H9 (cell line): ENCODE results near the gene ABR. TPM values are rescaled to one million over a fixed set of nuclear protein-coding genes. Genes with fewer than 3 reads are reported as not detected.

Experiments
- DNase-seq: peaks from one replicate; pipeline ENCODE4 v3.0.0-alpha.2; 2017
- H2AFZ ChIP-seq: one replicate; pipeline ENCODE4 v1.6.1; 2013; ENCODE audit warnings: mild to moderate bottlenecking, low read length, control low read depth, moderate library complexity
- H2AK5ac ChIP-seq: 2 replicates; pipeline ENCODE4 v1.6.1; 2013; ENCODE audit warnings: low read length, control low read depth, mixed read lengths; ENCODE audit not compliant: insufficient read length
- H2BK120ac ChIP-seq: one replicate; pipeline ENCODE4 v1.6.1; 2013; ENCODE audit warnings: low read depth, mild to moderate bottlenecking, low read length, control low read depth, inconsistent platforms; ENCODE audit not compliant: poor library complexity, severe bottlenecking
- H2BK12ac ChIP-seq: 2 replicates; pipeline ENCODE4 v1.6.1; 2013; ENCODE audit warnings: low read length, control low read depth, mixed read lengths, low read depth; ENCODE audit not compliant: insufficient read length
- H2BK15ac ChIP-seq: 2 replicates; pipeline ENCODE4 v1.6.1; 2013; ENCODE audit warnings: low read depth, low read length, control low read depth
- H2BK20ac ChIP-seq: one replicate; pipeline ENCODE4 v1.6.1; 2013; ENCODE audit warnings: low read depth, mild to moderate bottlenecking, low read length, control low read depth, inconsistent platforms; ENCODE audit not compliant: poor library complexity, severe bottlenecking
- H2BK5ac ChIP-seq: 2 replicates; pipeline ENCODE4 v1.6.1; 2013; ENCODE audit warnings: low read length, control low read depth, mixed read lengths; ENCODE audit not compliant: insufficient read length
- H3K14ac ChIP-seq: 2 replicates; pipeline ENCODE4 v1.6.1; 2013; ENCODE audit warnings: low read length, control low read depth; ENCODE audit not compliant: insufficient read depth
- H3K18ac ChIP-seq: 2 replicates; pipeline ENCODE4 v1.6.1; 2013; ENCODE audit warnings: low read depth, mild to moderate bottlenecking, mixed read lengths, low read length, control low read depth; ENCODE audit not compliant: insufficient read length
- H3K23ac ChIP-seq: 2 replicates; pipeline ENCODE4 v1.6.1; 2013; ENCODE audit warnings: low read length, control low read depth, mixed read lengths, low read depth; ENCODE audit not compliant: insufficient read length
- H3K23me2 ChIP-seq: 2 replicates; pipeline ENCODE4 v1.6.1; 2013; ENCODE audit warnings: low read depth, mild to moderate bottlenecking, mixed read lengths, low read length, control low read depth; ENCODE audit not compliant: insufficient read length, poor library complexity, severe bottlenecking
- H3K27ac ChIP-seq: 2 replicates; pipeline ENCODE4 v1.5.1; 2013; ENCODE audit warnings: low read length, control low read depth, mixed read lengths, low read depth; ENCODE audit not compliant: insufficient read length
- H3K27me3 ChIP-seq: 2 replicates; pipeline ENCODE4 v1.6.1; 2013; ENCODE audit warnings: low read length, control low read depth, inconsistent platforms; ENCODE audit not compliant: insufficient read depth
- H3K4ac ChIP-seq: 2 replicates; pipeline ENCODE4 v1.6.1; 2013; ENCODE audit warnings: low read depth, mild to moderate bottlenecking, control low read depth, inconsistent platforms, low read length, moderate library complexity
- H3K4me1 ChIP-seq: 2 replicates; pipeline ENCODE4 v1.6.1; 2013; ENCODE audit warnings: low read length, control low read depth, inconsistent platforms; ENCODE audit not compliant: insufficient read depth
- H3K4me2 ChIP-seq: 2 replicates; pipeline ENCODE4 v1.6.1; 2013; ENCODE audit warnings: low read length, control low read depth, mixed read lengths; ENCODE audit not compliant: insufficient read length, insufficient read depth
- H3K56ac ChIP-seq: 2 replicates; pipeline ENCODE4 v1.6.1; 2013; ENCODE audit warnings: low read depth, mild to moderate bottlenecking, mixed read lengths, low read length, control low read depth; ENCODE audit not compliant: insufficient read length
- H3K79me1 ChIP-seq: 2 replicates; pipeline ENCODE4 v1.6.1; 2013; ENCODE audit warnings: low read depth, mild to moderate bottlenecking, moderate library complexity, low read length, control low read depth, inconsistent platforms; ENCODE audit not compliant: insufficient read depth, poor library complexity, severe bottlenecking
- H3K79me2 ChIP-seq: 2 replicates; pipeline ENCODE4 v1.6.1; 2013; ENCODE audit warnings: low read length, control low read depth, inconsistent platforms; ENCODE audit not compliant: insufficient read depth
- H3K9ac ChIP-seq: 2 replicates; pipeline ENCODE4 v1.6.1; 2013; ENCODE audit warnings: low read length, control low read depth, mixed read lengths; ENCODE audit not compliant: insufficient read length; ENCODE audit errors: extremely low read depth
- H3K9me3 ChIP-seq: one replicate; pipeline ENCODE4 v1.6.1; 2013; ENCODE audit warnings: low read depth, low read length, inconsistent platforms; ENCODE audit not compliant: control insufficient read depth
- H3T11ph ChIP-seq: one replicate; pipeline ENCODE4 v1.6.1; 2013; ENCODE audit warnings: mild to moderate bottlenecking, low read length, control low read depth, inconsistent platforms
- H4K20me1 ChIP-seq: one replicate; pipeline ENCODE4 v1.6.1; 2013; ENCODE audit not compliant: control insufficient read depth, insufficient read length, insufficient read depth
- H4K5ac ChIP-seq: 2 replicates; pipeline ENCODE4 v1.6.1; 2013; ENCODE audit warnings: low read depth, mild to moderate bottlenecking, mixed read lengths, low read length, control low read depth; ENCODE audit not compliant: insufficient read length
- H4K8ac ChIP-seq: replicated peaks from 2 replicates; pipeline ENCODE4 v1.6.1; 2013; ENCODE audit warnings: low read length, control low read depth, mixed read lengths, low read depth; ENCODE audit not compliant: insufficient read length
- H4K91ac ChIP-seq: 2 replicates; pipeline ENCODE4 v1.6.1; 2013; ENCODE audit warnings: low read depth, mild to moderate bottlenecking, moderate library complexity, mixed read lengths, low read length, control low read depth; ENCODE audit not compliant: insufficient read length
- H3K27ac Mint-ChIP-seq, 3 experiments: 2 replicates in 2 of 3; 3 replicates in 1 of 3; pipeline ENCODE4 v1.8.0; 2020 to 2021; ENCODE audit warnings: mixed read lengths in 3 of 3, mild to moderate bottlenecking in 1 of 3, moderate library complexity in 1 of 3
- H3K27me3 Mint-ChIP-seq: 2 replicates; pipeline ENCODE4 v1.8.0; 2021; ENCODE audit warnings: low read depth, mild to moderate bottlenecking, moderate library complexity, mixed read lengths
- H3K36me3 Mint-ChIP-seq, 3 experiments: 2 replicates in 2 of 3; 3 replicates in 1 of 3; pipeline ENCODE4 v1.8.0; 2020 to 2021; ENCODE audit warnings: low read depth in 3 of 3, mixed read lengths in 3 of 3; ENCODE audit not compliant: insufficient read depth in 1 of 3
- H3K4me1 Mint-ChIP-seq, 2 experiments: 2 replicates each; pipeline ENCODE4 v1.8.0; 2020; ENCODE audit warnings: mixed read lengths in 2 of 2
- H3K4me3 Mint-ChIP-seq, 2 experiments: 2 replicates in 1 of 2; 3 replicates in 1 of 2; pipeline ENCODE4 v1.8.0; 2020 to 2021; ENCODE audit warnings: mild to moderate bottlenecking in 2 of 2, mixed read lengths in 2 of 2, moderate library complexity in 1 of 2
- H3K9me3 Mint-ChIP-seq, 2 experiments: 2 replicates in 1 of 2; 3 replicates in 1 of 2; pipeline ENCODE4 v1.8.0; 2020; ENCODE audit warnings: mild to moderate bottlenecking in 2 of 2, mixed read lengths in 2 of 2, moderate library complexity in 1 of 2
- CTCF ChIP-seq: fragments of 200-600 bp; sonication (generic); conservative IDR thresholded peaks from 3 replicates; pipeline ENCODE4 v1.8.0; 2021; ENCODE audit warnings: antibody characterized with exemption, mild to moderate bottlenecking
- WGBS: extraction: QIAGEN DNeasy Blood & Tissue Kit; methylation state at CpG from one replicate; pipeline ENCODE4 v1.1.7; 2013; ENCODE audit warnings: missing lambda C conversion rate, low lambda C conversion rate, mixed read lengths; ENCODE audit not compliant: insufficient read length; ENCODE audit errors: extremely low coverage; 5-methylcytosine and 5-hydroxymethylcytosine counted together
- total RNA-seq: library from RNA; stranded (reverse); gene quantifications from 2 replicates; pipeline ENCODE4 v1.2.1, GENCODE V29; 2021

ABR gene
- total RNA-seq, 1 experiment from 2014 or later = 34.7 TPM

- H2BK5ac ChIP-seq = no peak overlapping the region
- Mint-ChIP-seq H3K9me3 (no peaks in the 10 kb centered on the region), H3K4me3 (no peak overlapping the region), H3K4me1 (peaks cover 17% of the 10 kb centered on the region in 2 experiments), H3K27me3 (no peaks in the 10 kb centered on the region; the same call in 1 of the 2 replicates), H3K27ac (peak overlapping the region in 1 of 3 experiments; percentile 64; a peak in 1 of 7 replicates), H3K36me3 (peaks cover 14 to 53% (median 40%) of the 10 kb centered on the region in 3 experiments; a peak in 6 of 7 replicates)
- no peak overlapping the region for H2BK12ac ChIP-seq
- H3K14ac ChIP-seq = no peak overlapping the region
- no peak overlapping the region for H2BK20ac ChIP-seq
- H4K5ac ChIP-seq = no peak overlapping the region
- H3T11ph ChIP-seq = no peak overlapping the region
- no peak overlapping the region for H2BK15ac ChIP-seq
- H3K4me2 ChIP-seq = no peak overlapping the region
- no peak for TF ChIP-seq CTCF
- H3K9ac ChIP-seq = no peak overlapping the region
- no peak overlapping the region for H3K4ac ChIP-seq
- H3K27me3 ChIP-seq = no peaks in the 10 kb centered on the region
- H3K79me1 ChIP-seq = no peaks in the 10 kb centered on the region
- H4K8ac ChIP-seq = no peak overlapping the region
- H2BK120ac ChIP-seq = no peak overlapping the region
- H3K9me3 ChIP-seq = no peaks in the 10 kb centered on the region
- DNase-seq = no peak
- H3K27ac ChIP-seq = no peak overlapping the region
- peaks cover 1% of the 10 kb centered on the region for H3K23me2 ChIP-seq
- WGBS = no CpG with 5 or more reads among the region's 18 CpGs
- no peaks in the 10 kb centered on the region; the same call in 1 of the 2 replicates for H3K79me2 ChIP-seq
- H2AFZ ChIP-seq = no peak overlapping the region
- H2AK5ac ChIP-seq = no peak overlapping the region
- H3K56ac ChIP-seq = no peak overlapping the region
- H4K20me1 ChIP-seq = no peaks in the 10 kb centered on the region
- no peak overlapping the region for H3K18ac ChIP-seq
- H4K91ac ChIP-seq = no peak overlapping the region
- no peak overlapping the region for H3K23ac ChIP-seq
- H3K4me1 ChIP-seq = peaks cover 2% of the 10 kb centered on the region; the same call in 1 of the 2 replicates
Observed at GRCh38 chr17:1001640-1002411, 178.0 kb downstream of the ABR start.
